Spleen (tissue), 11 donors: ENCODE data around the gene NEAT1. TPM values are rescaled to one million over a fixed set of nuclear protein-coding genes. Genes with fewer than 3 reads are reported as not detected.

ENCODE experiments used
- DNase-seq: peaks from one replicate; pipeline ENCODE4 v3.0.0-alpha.2; 2020
- H3K27ac ChIP-seq, 8 donors: fragments of 200-600 bp; sonication (generic) in 7 of 8; 1 replicate in 4 of 8; 2 replicates in 4 of 8; pipeline versions ENCODE4 v1.5.0 to v1.8.0; 2016 to 2021; ENCODE audit warnings: inconsistent platforms in 4 of 8, mild to moderate bottlenecking in 4 of 8, moderate library complexity in 1 of 8
- H3K27me3 ChIP-seq, 7 donors: fragments of 200-600 bp; sonication (generic) in 6 of 7; replicated peaks in 1 of 7; 1 replicate in 4 of 7; 2 replicates in 3 of 7; pipeline versions ENCODE4 v1.5.0 to v1.8.0; 2016 to 2021; ENCODE audit warnings: inconsistent platforms in 3 of 7, mild to moderate bottlenecking in 1 of 7
- H3K36me3 ChIP-seq, 6 donors: fragments of 200-600 bp; sonication (generic) in 5 of 6; 1 replicate in 4 of 6; 2 replicates in 2 of 6; pipeline versions ENCODE4 v1.5.0 to v1.8.0; 2016 to 2021; ENCODE audit warnings: inconsistent platforms in 2 of 6
- H3K4me1 ChIP-seq, 6 donors: fragments of 200-600 bp; sonication (generic) in 5 of 6; 1 replicate in 3 of 6; 2 replicates in 3 of 6; pipeline versions ENCODE4 v1.5.0 to v1.8.0; 2016 to 2021; ENCODE audit warnings: inconsistent platforms in 3 of 6
- H3K4me3 ChIP-seq, 8 donors: fragments of 200-600 bp; sonication (generic) in 7 of 8; 1 replicate in 4 of 8; 2 replicates in 4 of 8; pipeline versions ENCODE4 v1.5.0 to v1.8.0; 2016 to 2021; ENCODE audit warnings: inconsistent platforms in 4 of 8, mild to moderate bottlenecking in 4 of 8, moderate library complexity in 2 of 8
- H3K9me3 ChIP-seq, 8 donors: fragments of 200-600 bp; sonication (generic) in 7 of 8; 1 replicate in 4 of 8; 2 replicates in 4 of 8; pipeline versions ENCODE4 v1.5.0 to v1.8.0; 2016 to 2021; ENCODE audit warnings: inconsistent platforms in 4 of 8
- POLR2A ChIP-seq, 3 donors: fragments of 450-650 bp; IDR thresholded peaks; one replicate each; pipeline ENCODE4 v1.5.1; 2017; ENCODE audit warnings: antibody characterized with exemption in 3 of 3, mild to moderate bottlenecking in 1 of 3
- POLR2AphosphoS5 ChIP-seq, 3 donors: sonication (generic); formaldehyde crosslinking; IDR thresholded peaks; one replicate each; pipeline ENCODE4 v1.5.1; 2017; ENCODE audit warnings: antibody characterized with exemption in 3 of 3
- WGBS, 5 donors: extraction: QIAGEN DNeasy Blood & Tissue Kit in 3 of 5; methylation state at CpG; one replicate each; pipeline versions ENCODE4 v1.1.5 to v1.1.7; 2013 to 2018; 5-methylcytosine and 5-hydroxymethylcytosine counted together
- intact Hi-C: fragments of 100-400 bp; cut with DNase I; formaldehyde crosslinking; loops from one replicate; pipeline ENCODE4 v1.15.0; 2023; ENCODE audit warnings: low total_unique reads
- polyA plus RNA-seq, 3 donors: library from polyadenylated mRNA; stranded (reverse); fragments of 200-250 nt; gene quantifications; one replicate each; pipeline ENCODE4 v1.2.1, GENCODE V29; 2013
- total RNA-seq, 7 donors: library from RNA; depleted of rRNA in 3 of 7; stranded (reverse); fragments of >200 nt in 3 of 7; fragmentation: NEBNext Ultra II Directional in 4 of 7; extraction: Animal tissue kit (Norgen Biotek cat#: 25700) in 4 of 7; gene quantifications; one replicate each; pipeline versions ENCODE4 v1.1.0 to v1.2.1, GENCODE V29; 2016 to 2021
- TF ChIP-seq, protein P1 (sequence below), 11 experiments: fragments of 200-600 bp in 7 of 11; fragments of 450-650 bp in 4 of 11; sonication (generic) in 4 of 11; IDR thresholded peaks in 8 of 11; conservative IDR thresholded peaks in 3 of 11; 1 replicate in 7 of 11; 2 replicates in 4 of 11; pipeline versions ENCODE4 v1.4.0 to v1.8.0; 2016 to 2021; ENCODE audit warnings: antibody characterized with exemption in 11 of 11, inconsistent platforms in 4 of 11, mild to moderate bottlenecking in 1 of 11
- donor health status: healthy with polysubstance abuse.
- donor health status: DM: no; HTN: no; CAD: no; lungs with moderate emphysema.
- donor health status: DM: no; HTN: no; CAD: no.
- donor health status: Bipolar disorder and iron deficiency.
- donor health status: healthy.
- donor health status: DM: no; HTN: no; CAD: no.
- donor health status: DM: yes; HTN: yes; CAD: no.

NEAT1 gene
- total and polyA plus RNA-seq, 10 donors = 266 to 1,804 (median 874) TPM

DNA sequence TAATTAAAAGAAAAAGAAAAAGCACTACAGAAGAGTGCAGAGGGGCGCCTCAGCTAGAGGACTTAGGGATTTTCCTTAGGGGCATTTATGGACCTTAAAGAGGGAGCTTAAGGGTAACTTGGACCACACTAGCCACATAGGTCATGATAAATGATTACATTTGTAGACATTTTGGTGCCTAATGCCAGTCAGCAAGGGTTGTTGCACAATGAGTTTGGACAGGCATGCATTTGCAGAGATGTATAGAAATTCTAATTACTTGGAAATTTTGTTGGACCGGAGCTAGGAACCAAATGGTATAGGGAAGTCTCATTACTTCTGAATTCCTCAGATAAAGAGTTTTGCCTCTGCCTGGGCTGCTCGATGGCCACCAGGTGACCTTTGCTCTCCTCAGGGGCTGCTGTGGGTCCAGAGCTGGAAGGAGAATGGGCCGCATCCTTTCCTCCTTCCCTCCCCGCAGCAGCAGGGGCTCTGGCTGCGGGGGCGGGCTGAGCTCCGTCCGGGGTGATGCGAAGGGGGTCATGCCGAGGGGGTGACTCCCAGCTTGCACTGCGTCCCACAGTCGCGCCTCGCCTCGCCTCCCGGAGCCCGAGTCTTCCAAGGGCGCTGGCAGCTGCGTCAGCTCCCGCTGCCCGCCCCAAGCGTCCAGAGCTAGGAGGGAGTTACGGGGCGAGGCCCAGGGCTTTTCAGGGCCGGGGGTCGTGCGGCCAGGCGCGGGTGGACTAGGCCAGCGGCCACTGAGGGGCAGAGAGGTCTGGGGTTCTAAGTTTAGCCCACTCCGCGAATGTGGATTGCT, 56.0 kb downstream of the NEAT1 start:
- Histone ChIP-seq H3K27ac (peak overlapping the region; percentile 95 to 100 (median 99)), H3K9me3 (no peaks in the 10 kb centered on the region), H3K36me3 (no peaks in the 10 kb centered on the region), H3K27me3 (no peaks in the 10 kb centered on the region), H3K4me3 (peak overlapping the region in 5 of 8 donors; percentile 51 to 81 (median 64)), H3K4me1 (peaks cover 7 to 59% (median 34%) of the 10 kb centered on the region in 6 donors)
- peak; percentile 82 for DNase-seq
- intact Hi-C loops = no loop called here
- 73 to 94% (median 83%) methylated on average over 25 to 33 of the region's 33 CpGs for WGBS, 5 donors
- TF ChIP-seq POLR2A (IDR thresholded peaks at IDR 0.05) = no peak
- TF ChIP-seq POLR2AphosphoS5 (IDR thresholded peaks at IDR 0.05) = peak; percentile 21 to 82 (median 70)

GRCh38 chr11:65479184-65480145, 56.9 kb downstream of the NEAT1 start:
- no peak for DNase-seq
- intact Hi-C loops = no loop called here
- H3K27ac ChIP-seq = peak overlapping the region; percentile 95 to 100 (median 99)
- H3K27me3 ChIP-seq = no peaks in the 10 kb centered on the region
- no peak for TF ChIP-seq POLR2AphosphoS5 (IDR thresholded peaks at IDR 0.05)
- TF ChIP-seq, protein P1, sequence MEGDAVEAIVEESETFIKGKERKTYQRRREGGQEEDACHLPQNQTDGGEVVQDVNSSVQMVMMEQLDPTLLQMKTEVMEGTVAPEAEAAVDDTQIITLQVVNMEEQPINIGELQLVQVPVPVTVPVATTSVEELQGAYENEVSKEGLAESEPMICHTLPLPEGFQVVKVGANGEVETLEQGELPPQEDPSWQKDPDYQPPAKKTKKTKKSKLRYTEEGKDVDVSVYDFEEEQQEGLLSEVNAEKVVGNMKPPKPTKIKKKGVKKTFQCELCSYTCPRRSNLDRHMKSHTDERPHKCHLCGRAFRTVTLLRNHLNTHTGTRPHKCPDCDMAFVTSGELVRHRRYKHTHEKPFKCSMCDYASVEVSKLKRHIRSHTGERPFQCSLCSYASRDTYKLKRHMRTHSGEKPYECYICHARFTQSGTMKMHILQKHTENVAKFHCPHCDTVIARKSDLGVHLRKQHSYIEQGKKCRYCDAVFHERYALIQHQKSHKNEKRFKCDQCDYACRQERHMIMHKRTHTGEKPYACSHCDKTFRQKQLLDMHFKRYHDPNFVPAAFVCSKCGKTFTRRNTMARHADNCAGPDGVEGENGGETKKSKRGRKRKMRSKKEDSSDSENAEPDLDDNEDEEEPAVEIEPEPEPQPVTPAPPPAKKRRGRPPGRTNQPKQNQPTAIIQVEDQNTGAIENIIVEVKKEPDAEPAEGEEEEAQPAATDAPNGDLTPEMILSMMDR (IDR thresholded peaks at IDR 0.05 in 8 of 11, conservative IDR thresholded peaks at IDR 0.05 in 3 of 11) = peak in 1 of 11 experiments; percentile 13
- H3K36me3 ChIP-seq = no peaks in the 10 kb centered on the region
- H3K4me1 ChIP-seq = peaks cover 7 to 59% (median 34%) of the 10 kb centered on the region in 6 donors
- WGBS, 5 donors = 75 to 88% (median 83%) methylated on average over 11 of the region's 11 CpGs
- no peaks in the 10 kb centered on the region for H3K9me3 ChIP-seq
- peak overlapping the region in 1 of 8 donors; percentile 81 for H3K4me3 ChIP-seq

DNA sequence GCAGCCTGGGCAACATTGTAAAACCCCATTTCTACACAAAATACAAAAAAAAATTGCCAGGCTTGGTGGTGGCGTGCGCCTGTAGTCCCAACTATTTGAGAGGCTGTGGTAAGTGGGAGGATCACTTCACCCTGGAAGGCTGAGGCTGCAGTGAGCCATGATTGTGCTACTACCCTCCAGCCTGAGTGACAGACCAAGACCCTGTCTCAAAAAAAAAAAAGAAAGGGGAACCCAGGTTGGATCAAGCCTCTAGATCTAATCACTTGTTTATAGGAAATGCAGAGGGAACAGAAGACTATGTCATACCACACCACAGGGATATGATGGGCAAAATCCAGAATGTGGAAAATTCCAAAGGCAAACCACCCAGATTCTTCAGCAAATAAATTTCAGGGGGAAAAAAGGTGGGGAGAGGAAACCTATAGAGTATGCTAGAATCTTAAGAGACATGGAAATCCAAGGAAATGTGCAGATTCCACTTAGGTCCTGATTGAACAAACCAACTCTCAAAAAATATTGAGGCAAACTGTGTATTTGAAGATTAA, 59.8 kb downstream of the NEAT1 start:
- intact Hi-C loops = no loop called here
- WGBS, 5 donors = 95 to 100% (median 98%) methylated on average over 2 of the region's 2 CpGs
- no peaks in the 10 kb centered on the region for H3K9me3 ChIP-seq
- TF ChIP-seq POLR2AphosphoS5 (IDR thresholded peaks at IDR 0.05) = no peak
- no peak for TF ChIP-seq POLR2A (IDR thresholded peaks at IDR 0.05)
- TF ChIP-seq, protein P1 (IDR thresholded peaks at IDR 0.05 in 8 of 11, conservative IDR thresholded peaks at IDR 0.05 in 3 of 11) = no peak
- H3K4me3 ChIP-seq = no peak overlapping the region
- H3K27me3 ChIP-seq = no peaks in the 10 kb centered on the region
- peaks cover 3 to 65% (median 31%) of the 10 kb centered on the region in 6 donors for H3K4me1 ChIP-seq
- no peaks in the 10 kb centered on the region for H3K36me3 ChIP-seq
- H3K27ac ChIP-seq = peak overlapping the region in 1 of 8 donors; percentile 96
- no peak for DNase-seq

GRCh38 chr11:65485920-65486219, 63.3 kb downstream of the NEAT1 start:
- Histone ChIP-seq H3K27me3 (no peaks in the 10 kb centered on the region), H3K9me3 (no peaks in the 10 kb centered on the region), H3K27ac (peak overlapping the region in 3 of 8 donors; percentile 25 to 98 (median 38)), H3K36me3 (no peaks in the 10 kb centered on the region), H3K4me1 (peaks cover 24 to 72% (median 46%) of the 10 kb centered on the region in 6 donors), H3K4me3 (no peak overlapping the region)
- TF ChIP-seq, protein P1 (IDR thresholded peaks at IDR 0.05 in 8 of 11, conservative IDR thresholded peaks at IDR 0.05 in 3 of 11) = no peak
- TF ChIP-seq POLR2AphosphoS5 (IDR thresholded peaks at IDR 0.05) (no peak), POLR2A (IDR thresholded peaks at IDR 0.05) (no peak)
- intact Hi-C loops = no loop called here
- no peak for DNase-seq
- WGBS, 5 donors = 85 to 97% (median 87%) methylated on average over 5 of the region's 5 CpGs
